ENCODE data around the gene KRT16.
"Not testable (repeated sequence)": the region's sequence is repeated elsewhere in the genome, so short reads cannot be mapped to it uniquely, and the experiment has no call there.

The KRT16 gene

GRCh38 chr17:41627316-41628072, 14.9 kb upstream of the KRT16 start:
- DNase-seq = no peak

DNA sequence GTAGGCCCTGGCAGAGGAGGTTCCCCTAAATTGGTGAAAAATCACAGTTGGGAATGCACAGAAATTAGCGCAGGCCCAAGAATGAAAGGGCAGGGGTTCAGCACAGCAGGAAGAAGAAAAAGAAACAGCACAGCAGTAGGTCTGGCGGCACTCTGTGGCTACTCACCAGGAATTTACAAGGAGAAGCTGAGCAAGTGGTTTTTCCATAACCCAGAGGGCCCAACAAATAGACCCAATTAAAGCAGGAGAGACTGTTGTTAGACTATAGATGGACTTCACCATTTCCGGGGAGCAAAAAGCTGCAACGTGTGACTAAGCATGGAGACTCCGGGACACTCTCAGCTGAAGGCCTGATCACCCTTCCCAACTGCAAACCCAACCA, 14.3 kb upstream of the KRT16 start:
- DNase-seq = not testable (repeated sequence)

GRCh38 chr17:41626028-41626913, 13.7 kb upstream of the KRT16 start:
- DNase-seq = not testable (repeated sequence)

DNA sequence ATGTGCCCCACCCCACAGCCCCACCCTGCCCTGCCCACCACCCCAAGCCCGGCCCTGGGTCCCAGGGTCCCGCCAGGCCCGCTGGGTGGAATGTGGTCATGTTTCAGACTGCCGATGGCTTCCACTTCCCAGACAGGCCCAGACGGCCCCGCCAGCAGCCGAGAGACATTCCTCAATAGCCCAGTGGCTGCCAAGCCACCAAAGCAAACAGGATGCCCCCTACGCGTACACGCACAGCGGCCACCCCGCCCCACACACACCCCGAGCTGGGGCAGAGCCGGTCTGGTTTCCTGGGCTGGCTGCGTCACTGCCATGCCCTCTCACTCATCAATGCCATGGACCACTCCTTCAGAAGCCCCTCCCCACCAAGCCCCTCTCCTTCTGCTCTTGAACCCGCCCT, 13.0 kb upstream of the KRT16 start:
- no peak for DNase-seq

DNA sequence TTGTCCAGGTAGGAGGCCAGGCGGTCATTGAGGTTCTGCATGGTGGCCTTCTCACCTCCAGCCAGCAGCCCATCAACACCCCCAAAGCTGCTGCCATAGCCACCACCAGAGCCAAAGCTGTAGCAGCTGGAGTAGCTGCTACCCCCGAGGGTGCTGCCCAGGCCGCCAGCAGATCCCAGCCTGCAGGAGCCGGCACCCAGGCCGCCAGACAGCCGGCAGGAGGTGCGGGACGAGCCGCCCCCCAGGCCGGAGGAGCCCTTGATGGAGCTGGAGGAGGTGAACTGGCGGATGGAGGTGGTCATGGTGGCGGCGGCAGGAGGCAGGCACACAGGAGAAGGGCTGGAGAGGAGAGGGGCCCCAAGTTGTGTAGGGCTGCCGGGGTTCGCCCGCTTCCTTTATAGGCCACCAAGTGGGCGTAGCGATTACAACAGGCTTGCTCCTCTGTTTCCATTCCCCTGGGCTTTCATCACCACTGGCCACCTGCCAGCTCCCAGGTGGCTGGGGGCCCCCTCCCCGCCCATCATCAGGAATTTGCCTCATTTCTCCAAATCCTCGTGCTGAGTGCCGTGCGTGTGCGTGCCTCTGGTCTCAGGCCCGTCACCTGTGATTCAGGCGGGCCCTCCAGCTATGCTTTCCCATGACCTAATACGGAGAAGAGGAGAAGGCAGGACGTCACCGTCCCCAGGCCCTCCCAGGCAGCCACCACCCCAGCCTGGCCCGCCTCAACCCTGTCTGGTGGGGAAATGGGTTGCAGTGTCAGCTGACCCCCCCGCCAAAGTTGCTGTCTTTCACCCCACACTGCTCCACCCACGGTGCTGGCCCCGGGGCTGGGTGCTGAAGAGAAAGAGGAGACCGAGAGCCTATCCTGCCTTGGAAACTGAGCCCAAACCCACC, 11.9 kb upstream of the KRT16 start, which contains the start of gene KRT17:
TSS of gene KRT17 (minus strand) at position 368 of the 894 bp plus-strand sequence. CDS start at position 302, 66 bp downstream.
- no peak for DNase-seq

- DNase-seq = not testable (repeated sequence)
Observed at GRCh38 chr17:41623184-41623861, 10.8 kb upstream of the KRT16 start.

DNA sequence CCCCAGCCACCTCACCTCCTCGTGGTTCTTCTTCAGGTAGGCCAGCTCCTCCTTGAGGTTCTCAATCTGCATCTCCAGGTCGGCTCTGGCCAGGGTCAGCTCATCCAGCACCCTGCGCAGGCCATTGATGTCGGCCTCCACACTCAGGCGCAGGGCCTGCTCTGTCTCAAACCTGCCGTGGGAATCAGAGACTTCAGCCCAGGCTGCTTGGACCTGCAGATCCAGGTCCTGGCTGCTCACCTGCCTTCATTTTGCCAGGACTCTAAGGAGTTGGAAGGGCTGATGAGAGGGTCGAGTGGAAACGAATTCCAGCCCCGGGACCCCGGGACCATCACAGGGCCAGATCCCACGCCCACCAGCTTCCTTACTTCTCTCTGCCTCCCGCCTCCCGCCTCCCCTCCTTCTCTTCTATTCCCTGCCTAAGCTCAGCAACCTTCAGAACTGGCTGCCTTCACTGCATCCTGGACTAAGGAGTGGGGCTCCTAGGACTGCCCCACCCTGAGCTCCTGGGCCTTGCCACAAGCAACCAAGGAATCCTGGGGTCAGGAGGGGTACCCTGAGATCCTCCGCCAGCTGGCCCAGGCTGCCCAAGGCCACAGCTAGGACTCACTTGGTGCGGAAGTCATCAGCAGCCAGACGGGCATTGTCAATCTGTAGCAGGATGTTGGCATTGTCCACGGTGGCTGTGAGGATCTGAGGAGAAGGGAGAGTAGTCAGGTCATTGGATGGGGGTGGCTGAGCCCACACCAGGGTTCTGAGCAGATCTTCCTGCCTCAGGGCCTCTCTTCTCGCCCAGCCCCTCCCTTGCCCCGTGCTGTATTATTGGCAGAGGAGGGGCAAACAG, 10.0 kb upstream of the KRT16 start:
- DNase-seq = not testable (repeated sequence)

DNA sequence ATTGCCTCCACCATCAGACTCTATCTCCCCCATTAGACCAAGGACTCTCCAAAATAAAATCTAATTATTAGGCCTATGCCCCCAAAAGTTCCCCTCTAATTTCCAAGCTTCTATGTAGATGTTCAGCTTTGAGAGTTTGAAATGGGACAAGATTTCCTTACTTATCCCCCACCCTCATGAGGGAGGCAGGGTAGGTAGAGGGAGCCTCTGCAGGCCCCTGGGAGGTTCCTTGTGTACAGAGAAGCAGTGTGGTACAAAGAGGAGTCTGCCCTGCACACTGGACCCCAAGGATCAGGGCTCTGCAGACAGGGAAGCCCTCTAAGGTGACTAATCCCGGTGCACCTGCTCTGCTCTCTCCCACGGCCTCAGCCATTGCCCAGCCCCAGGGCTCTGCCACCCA, 9.3 kb upstream of the KRT16 start:
- DNase-seq = no peak

GRCh38 chr17:41621435-41621817, 8.9 kb upstream of the KRT16 start:
- DNase-seq = not testable (repeated sequence)

DNA sequence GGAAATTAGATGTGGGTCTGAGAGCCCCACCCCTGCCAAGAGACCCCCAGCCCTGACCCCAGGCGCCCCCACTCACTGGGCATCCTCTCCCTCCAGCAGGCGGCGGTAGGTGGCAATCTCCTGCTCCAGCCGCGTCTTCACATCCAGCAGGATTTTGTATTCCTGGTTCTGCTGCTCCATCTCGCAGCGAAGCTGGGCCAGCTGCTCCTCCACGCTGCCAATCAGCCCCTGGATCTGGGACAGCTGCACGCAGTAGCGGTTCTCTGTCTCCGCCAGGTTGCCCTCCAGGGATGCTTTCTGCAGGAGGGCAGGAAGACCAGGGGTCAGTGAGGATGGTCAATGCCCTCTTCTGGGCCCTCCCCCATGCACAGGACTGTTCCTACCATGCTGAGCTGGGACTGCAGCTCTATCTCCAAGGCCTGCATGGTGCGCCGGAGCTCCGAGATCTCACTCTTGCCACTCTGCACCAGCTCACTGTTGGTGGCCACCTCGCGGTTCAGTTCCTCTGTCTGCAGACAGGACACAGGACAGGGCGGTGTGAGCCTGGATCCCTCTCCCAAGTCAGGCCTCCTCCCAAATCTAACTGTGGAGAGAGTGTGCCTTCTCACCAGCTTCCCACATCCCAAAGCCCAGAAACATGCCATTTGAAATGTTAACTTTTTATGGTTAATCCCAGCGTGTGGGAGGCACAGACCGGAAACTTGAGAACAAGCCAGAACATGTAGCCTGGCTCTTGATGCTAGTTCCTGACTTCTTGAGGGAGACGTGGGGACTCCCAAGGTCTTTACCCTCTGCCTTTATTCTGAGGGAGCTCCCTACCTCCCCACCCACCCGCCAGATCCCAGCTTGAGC, 8.2 kb upstream of the KRT16 start:
- DNase-seq = no peak

- DNase-seq = not testable (repeated sequence)
Observed at GRCh38 chr17:41619927-41620582, 7.5 kb upstream of the KRT16 start.

- DNase-seq = no peak
Observed at GRCh38 chr17:41619036-41619926, 6.7 kb upstream of the KRT16 start.

DNA sequence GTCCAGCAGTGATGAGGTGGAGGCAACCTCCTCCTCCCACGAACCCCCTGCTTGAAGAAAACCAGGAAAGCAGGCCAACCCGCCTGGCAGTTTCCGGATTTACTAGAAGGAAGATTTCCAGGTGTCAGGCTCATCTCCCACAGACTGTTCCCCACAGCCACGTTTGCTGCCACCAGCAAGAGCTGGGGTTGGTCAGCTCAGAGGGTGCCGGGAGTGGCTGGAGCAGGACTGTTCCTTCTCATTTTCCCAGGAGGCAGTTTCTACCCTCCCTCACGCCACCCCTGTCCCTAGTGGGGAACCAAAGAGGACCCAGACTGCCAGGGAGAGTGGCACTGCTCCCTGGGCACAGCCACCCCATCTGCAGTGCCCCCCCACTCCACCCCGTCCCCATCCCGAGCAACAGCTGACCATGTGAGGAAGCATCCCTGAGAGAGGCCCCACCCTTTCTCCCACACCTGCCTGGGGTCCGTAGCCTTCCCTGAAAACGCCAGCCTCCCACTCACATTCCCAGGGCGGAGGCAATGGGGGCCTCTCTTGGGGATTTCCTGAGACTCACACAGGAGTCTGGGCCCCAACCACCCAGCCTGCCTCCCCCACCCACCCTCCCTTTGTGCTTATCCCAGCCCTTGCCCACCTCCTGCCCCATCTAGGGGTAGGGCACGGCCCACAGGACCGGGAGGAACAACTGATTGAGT, 5.9 kb upstream of the KRT16 start:
- DNase-seq = no peak

- no peak for DNase-seq
Observed at GRCh38 chr17:41617698-41618097, 5.1 kb upstream of the KRT16 start.

GRCh38 chr17:41617136-41617535, 4.6 kb upstream of the KRT16 start:
- DNase-seq = no peak

DNA sequence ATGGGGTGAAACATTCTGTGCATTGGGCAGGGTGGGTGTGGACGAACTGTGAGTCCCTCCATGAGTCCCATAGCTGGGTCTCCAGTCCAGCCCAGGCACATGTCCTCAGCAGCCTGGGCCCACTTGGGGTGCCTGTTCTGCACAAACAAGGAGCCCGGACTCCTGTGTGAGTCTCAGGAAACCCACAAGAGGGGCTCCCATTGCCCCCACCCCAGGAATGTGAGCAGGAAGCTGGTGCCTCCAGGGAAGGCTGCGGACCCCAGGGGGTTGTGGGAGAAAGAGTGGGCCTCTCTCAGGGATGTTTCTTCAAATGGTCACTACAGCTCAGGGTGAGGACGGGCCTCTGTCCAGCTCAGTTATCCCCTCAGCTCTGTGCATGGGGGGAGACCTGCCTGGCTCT, 3.9 kb upstream of the KRT16 start:
- DNase-seq = not testable (repeated sequence)

GRCh38 chr17:41615454-41615853, 2.9 kb upstream of the KRT16 start:
- no peak for DNase-seq

DNA sequence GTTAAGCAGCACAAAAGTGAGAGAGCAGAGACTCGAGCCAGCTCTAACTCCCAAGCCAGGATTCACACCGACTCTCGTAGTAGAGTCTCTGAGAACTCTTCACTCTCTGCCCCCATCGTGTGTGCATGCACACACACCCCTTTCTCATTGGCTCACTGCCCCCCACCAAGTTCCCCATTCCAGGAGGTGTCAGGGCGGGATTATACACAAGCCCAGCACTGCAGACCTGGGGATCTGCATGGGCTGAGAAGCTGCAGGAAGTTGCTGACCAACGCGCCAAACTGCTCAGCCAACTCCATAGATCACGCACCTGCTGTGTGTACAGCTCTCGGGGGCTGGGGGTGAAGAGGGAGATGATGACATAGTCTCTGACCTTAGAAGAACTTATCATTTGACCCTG, 2.2 kb upstream of the KRT16 start:
- DNase-seq = not testable (repeated sequence)

Data from CD4-positive, alpha-beta T cell treated with Interleukin-12 subunit alpha and Interleukin-12 subunit beta, for 1 hour (primary cell).